Mesothelial cell of epicardium (in vitro differentiated cells): Measurements from ENCODE around the gene FAIM2. TPM values are rescaled to one million over a fixed set of nuclear protein-coding genes. Genes with fewer than 3 reads are reported as not detected.

ENCODE experiments used
- DNase-seq, 2 experiments: peaks; one replicate each; pipeline ENCODE4 v3.0.0; 2021; ENCODE audit warnings: low spot score in 2 of 2; ENCODE audit not compliant: unreplicated experiment in 2 of 2
- H3K27ac Mint-ChIP-seq: 2 replicates; pipeline ENCODE4 v1.8.0; 2021; ENCODE audit warnings: mixed read lengths
- H3K27me3 Mint-ChIP-seq: 2 replicates; pipeline ENCODE4 v1.8.0; 2021; ENCODE audit warnings: low read depth, mixed read lengths
- H3K36me3 Mint-ChIP-seq: 2 replicates; pipeline ENCODE4 v1.8.0; 2021; ENCODE audit warnings: mixed read lengths
- H3K4me1 Mint-ChIP-seq: 2 replicates; pipeline ENCODE4 v1.8.0; 2021; ENCODE audit warnings: mixed read lengths
- H3K4me3 Mint-ChIP-seq: 2 replicates; pipeline ENCODE4 v1.8.0; 2021; ENCODE audit warnings: mild to moderate bottlenecking, moderate library complexity, mixed read lengths
- H3K9me3 Mint-ChIP-seq: 2 replicates; pipeline ENCODE4 v1.8.0; 2021; ENCODE audit warnings: mixed read lengths
- CTCF ChIP-seq: fragments of 200-600 bp; sonication (generic); IDR thresholded peaks from one replicate; pipeline ENCODE4 v1.5.0; 2021; ENCODE audit warnings: antibody characterized with exemption; ENCODE audit not compliant: unreplicated experiment
- total RNA-seq: library from RNA; stranded (reverse); gene quantifications from 3 replicates; pipeline ENCODE4 v1.2.1, GENCODE V29; 2021

The FAIM2 gene
- total RNA-seq, 1 donor from 2014 or later, result 0.13 TPM

- Mint-ChIP-seq H3K4me1 (peaks cover 14% of the 10 kb centered on the region), H3K27me3 (peaks cover 20% of the 10 kb centered on the region), H3K36me3 (no peaks in the 10 kb centered on the region), H3K4me3 (no peak overlapping the region), H3K27ac (no peak overlapping the region), H3K9me3 (no peaks in the 10 kb centered on the region)
- no peak for DNase-seq
- TF ChIP-seq CTCF, result no peak
Measured at GRCh38 chr12:49942512-49942893, 38.8 kb upstream of the FAIM2 start.

GRCh38 chr12:49941556-49942511 lies 38.1 kb upstream of the FAIM2 start:
- Mint-ChIP-seq H3K27ac (no peak overlapping the region), H3K36me3 (no peaks in the 10 kb centered on the region), H3K4me3 (no peak overlapping the region), H3K27me3 (peaks cover 19% of the 10 kb centered on the region), H3K4me1 (peaks cover 14% of the 10 kb centered on the region), H3K9me3 (no peaks in the 10 kb centered on the region)
- TF ChIP-seq CTCF, result no peak
- DNase-seq, result no peak

- Mint-ChIP-seq H3K36me3 (no peaks in the 10 kb centered on the region), H3K4me1 (no peaks in the 10 kb centered on the region), H3K27ac (no peak overlapping the region), H3K9me3 (peaks cover 4% of the 10 kb centered on the region), H3K4me3 (no peak overlapping the region), H3K27me3 (peaks cover 8% of the 10 kb centered on the region)
- no peak for TF ChIP-seq CTCF
- no peak for DNase-seq
Measured at GRCh38 chr12:49939707-49940106, 36.0 kb upstream of the FAIM2 start.

- Mint-ChIP-seq H3K9me3 (peaks cover 8% of the 10 kb centered on the region), H3K27me3 (peaks cover 4% of the 10 kb centered on the region), H3K4me1 (no peaks in the 10 kb centered on the region), H3K27ac (no peak overlapping the region), H3K36me3 (no peaks in the 10 kb centered on the region), H3K4me3 (no peak overlapping the region)
- DNase-seq, result no peak
- no peak for TF ChIP-seq CTCF
Measured at GRCh38 chr12:49939307-49939706, 35.6 kb upstream of the FAIM2 start.

GRCh38 chr12:49937639-49938300 lies 34.1 kb upstream of the FAIM2 start:
- Mint-ChIP-seq H3K9me3 (peaks cover 8% of the 10 kb centered on the region), H3K27ac (no peak overlapping the region), H3K4me1 (peaks cover 3% of the 10 kb centered on the region), H3K4me3 (no peak overlapping the region), H3K27me3 (no peaks in the 10 kb centered on the region), H3K36me3 (no peaks in the 10 kb centered on the region)
- TF ChIP-seq CTCF, result no peak
- no peak for DNase-seq
